Subcutaneous adipose tissue (tissue), 4 donors: ENCODE results near the gene FTO. TPM values are rescaled to one million over a fixed set of nuclear protein-coding genes. Genes with fewer than 3 reads are reported as not detected.

Experiments
- total RNA-seq, 4 donors: library from RNA; depleted of rRNA; stranded (reverse); fragments of >200 nt; gene quantifications; one replicate each; pipeline ENCODE4 v1.1.0, GENCODE V29; 2016
- TF ChIP-seq, protein P1 (sequence below): fragments of 450-650 bp; IDR thresholded peaks from one replicate; pipeline ENCODE4 v1.5.1; 2016; ENCODE audit warnings: low read depth, mild to moderate bottlenecking, control low read depth, antibody characterized with exemption, moderate library complexity

The FTO gene
- total RNA-seq, 4 donors from 2014 or later, result 74.3 to 102 (median 90.9) TPM

DNA sequence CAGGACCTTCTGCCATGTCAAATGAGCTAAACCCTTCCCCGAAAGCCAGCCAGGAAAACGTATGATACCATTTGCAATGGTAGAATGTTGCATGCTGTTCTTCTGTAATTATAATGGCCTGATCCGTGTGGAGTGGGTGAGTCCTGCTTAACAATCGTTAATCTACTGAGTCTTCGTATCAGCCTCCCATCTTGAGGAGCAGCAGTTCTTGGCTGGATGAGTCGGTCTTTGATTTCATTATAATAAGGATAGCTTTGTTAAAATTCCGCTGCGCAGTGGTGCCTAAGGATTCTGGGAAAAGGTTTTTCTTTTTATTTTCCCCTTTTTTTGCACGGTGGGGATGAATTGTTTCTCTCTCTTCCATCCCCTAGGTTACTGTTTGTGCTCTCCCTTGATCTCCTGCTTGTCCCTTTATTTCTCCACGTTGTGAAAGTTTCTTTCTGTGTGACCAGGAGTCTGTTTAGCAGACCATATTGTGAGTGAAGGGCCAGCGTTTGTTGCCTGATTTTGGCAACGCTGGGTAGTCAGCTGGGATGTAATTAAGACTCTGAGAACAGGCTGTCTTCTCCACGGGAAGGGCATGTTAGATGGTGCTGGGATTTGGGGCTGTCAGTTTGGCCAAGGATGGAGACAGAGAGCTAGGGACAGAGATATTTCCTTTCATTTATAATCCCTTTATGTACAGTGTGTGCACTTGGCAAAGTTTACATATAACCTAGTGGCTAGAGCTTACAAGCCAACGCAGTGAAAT lies 263.0 kb downstream of the FTO start:
- TF ChIP-seq, protein P1, sequence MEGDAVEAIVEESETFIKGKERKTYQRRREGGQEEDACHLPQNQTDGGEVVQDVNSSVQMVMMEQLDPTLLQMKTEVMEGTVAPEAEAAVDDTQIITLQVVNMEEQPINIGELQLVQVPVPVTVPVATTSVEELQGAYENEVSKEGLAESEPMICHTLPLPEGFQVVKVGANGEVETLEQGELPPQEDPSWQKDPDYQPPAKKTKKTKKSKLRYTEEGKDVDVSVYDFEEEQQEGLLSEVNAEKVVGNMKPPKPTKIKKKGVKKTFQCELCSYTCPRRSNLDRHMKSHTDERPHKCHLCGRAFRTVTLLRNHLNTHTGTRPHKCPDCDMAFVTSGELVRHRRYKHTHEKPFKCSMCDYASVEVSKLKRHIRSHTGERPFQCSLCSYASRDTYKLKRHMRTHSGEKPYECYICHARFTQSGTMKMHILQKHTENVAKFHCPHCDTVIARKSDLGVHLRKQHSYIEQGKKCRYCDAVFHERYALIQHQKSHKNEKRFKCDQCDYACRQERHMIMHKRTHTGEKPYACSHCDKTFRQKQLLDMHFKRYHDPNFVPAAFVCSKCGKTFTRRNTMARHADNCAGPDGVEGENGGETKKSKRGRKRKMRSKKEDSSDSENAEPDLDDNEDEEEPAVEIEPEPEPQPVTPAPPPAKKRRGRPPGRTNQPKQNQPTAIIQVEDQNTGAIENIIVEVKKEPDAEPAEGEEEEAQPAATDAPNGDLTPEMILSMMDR, result no peak

DNA sequence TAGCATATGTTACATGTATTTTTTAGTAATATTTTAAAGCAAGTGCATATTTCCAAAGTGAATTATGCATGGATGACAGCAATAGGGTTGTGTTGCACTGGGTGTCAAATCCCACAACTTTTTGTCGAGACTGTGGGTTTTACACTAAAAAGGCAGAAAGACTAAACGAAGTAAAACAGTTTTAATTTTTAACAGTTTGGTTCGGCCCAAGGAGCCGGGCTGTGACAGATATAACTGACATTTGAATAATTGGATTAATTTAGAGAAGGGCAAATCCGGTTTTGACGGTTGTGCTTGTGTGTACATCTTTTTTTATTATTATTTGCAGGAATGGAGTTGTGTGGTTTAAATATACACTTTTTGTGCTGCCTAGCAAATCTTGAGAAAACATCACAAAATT lies 263.6 kb downstream of the FTO start:
- TF ChIP-seq, protein P1, result no peak

DNA sequence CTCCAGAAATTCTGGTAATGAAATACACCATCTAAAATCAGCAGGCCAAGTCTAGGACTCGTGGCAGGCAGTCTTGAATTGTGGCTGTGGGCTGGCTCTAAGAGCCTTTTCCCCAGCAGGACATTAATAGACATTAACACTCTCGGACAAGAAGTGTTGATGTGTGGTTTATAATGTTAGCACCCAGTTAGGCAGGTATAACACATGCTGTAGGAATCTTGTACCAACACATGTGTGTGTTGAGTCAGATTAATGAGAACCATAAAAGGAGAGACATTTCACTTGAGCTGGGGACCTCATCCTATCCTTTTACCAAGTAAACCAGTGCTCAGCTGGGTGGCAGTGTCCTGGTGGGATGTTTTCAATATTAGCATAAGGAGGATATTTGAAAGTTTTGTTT lies 264.5 kb downstream of the FTO start:
- TF ChIP-seq, protein P1, result no peak

DNA sequence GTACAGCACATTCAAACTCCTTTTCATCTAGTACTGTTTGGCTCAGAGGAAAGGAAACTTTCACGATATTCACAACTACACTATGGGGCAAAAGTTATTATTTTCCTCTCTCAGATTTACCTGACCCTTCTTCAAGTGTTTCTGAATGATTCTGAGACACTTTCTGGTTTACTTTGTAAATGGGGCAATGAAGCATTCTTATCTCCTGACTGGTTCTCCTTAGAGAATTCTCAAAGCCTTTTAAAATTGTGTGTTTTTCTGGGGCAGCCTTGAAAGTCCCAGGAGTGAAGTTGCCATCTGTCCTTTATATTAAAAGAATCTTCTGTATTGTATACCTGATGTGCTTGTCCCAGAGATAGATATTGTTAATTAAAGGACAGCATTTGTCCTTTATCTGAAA lies 264.9 kb downstream of the FTO start:
- TF ChIP-seq, protein P1, result no peak

DNA sequence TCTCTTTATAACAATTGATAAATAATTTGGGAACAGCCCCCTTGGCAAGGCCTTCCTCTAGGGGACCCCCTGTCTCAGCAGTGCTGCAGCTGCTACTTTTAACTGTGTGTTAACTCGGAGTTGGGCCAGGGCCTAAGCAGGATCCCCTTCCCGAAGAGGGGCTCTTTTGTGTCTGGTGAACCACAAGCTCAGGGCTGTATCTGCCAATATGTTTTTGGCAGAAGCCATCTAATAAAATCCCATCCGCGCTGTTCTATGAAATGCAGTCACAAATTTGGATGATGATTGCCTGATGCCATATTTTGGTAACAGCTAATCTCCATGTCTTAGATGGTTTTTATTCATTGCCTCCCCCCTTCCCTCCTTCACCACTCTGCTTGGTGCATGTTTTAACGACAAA lies 267.7 kb downstream of the FTO start:
- TF ChIP-seq, protein P1, result no peak

DNA sequence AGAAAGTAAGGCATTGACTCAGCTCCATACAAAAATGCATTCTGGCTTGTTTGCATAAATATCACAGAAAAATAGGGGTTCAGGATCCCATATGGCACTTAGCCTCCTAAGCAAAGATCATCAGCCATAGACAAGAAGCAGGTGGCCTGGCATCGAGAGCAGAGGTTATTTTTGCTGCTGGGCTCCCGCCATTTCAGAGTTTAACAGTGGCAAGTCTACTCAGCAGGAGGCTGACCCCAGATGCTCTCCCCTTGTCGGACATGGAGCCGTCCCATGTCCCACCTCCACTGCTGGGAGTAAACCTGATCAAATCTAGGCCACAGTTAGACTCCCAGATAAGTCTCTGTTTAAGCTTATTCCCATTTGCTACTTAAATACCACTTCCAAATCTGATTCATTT lies 269.1 kb downstream of the FTO start:
- TF ChIP-seq, protein P1, result no peak

DNA sequence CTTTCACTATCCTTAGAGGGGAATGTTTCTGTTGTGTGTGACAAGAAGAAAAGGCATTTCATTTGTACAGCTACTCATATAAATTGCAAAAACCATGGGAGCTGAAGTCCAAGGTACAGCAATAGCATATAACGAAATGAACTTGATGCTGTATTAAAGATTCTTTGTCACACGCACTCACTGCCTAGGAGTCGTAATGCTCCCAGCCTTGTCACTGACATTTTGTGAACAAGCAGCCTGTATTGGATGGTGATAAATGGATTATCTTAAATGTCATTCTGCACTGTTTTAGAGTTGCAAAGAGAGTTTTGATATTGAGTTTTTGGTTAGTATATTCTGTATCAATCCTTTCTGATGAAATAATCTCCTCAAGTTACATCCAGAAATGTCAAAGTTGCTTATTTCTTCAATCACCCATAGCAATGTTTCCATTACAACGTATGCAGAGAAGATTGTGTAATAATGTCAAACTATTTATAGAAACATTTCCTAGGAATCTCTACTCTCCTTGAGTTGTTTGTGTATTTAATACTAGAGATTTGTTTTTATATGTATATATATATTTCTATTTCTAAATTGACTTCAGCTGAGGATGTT lies 270.6 kb downstream of the FTO start:
- TF ChIP-seq, protein P1, result no peak
